ENCODE measurements around the gene MAP6D1. TPM values are rescaled to one million over a fixed set of nuclear protein-coding genes. Genes with fewer than 3 reads are reported as not detected.

MAP6D1 gene
- under 1 TPM in 1 of 2 donors, not detected in 1; 0.98 TPM for total RNA-seq

GRCh38 chr3:183825456-183826161 lies at the start of gene MAP6D1:
Gene MAP6D1 (minus strand): TSS chr3:183825577. CDS start chr3:183825547, 30 bp downstream.
- intact Hi-C loops (cut with DNase I): no loop called here
- Histone ChIP-seq H3K27me3 (no peaks in the 10 kb centered on the region), H3K9ac (ENCODE audit: low read depth in 2 of 2, low read length in 2 of 2) (peak within 1 kb of the TSS; percentile 34 to 62), H3K4me1 (no peaks in the 10 kb centered on the region), H3K9me3 (no peaks in the 10 kb centered on the region), H3K4me3 (peak within 1 kb of the TSS; percentile 77), H3K36me3 (no peaks in the 10 kb centered on the region), H3K27ac (no peak within 1 kb of the TSS)
- TF ChIP-seq, protein P1, sequence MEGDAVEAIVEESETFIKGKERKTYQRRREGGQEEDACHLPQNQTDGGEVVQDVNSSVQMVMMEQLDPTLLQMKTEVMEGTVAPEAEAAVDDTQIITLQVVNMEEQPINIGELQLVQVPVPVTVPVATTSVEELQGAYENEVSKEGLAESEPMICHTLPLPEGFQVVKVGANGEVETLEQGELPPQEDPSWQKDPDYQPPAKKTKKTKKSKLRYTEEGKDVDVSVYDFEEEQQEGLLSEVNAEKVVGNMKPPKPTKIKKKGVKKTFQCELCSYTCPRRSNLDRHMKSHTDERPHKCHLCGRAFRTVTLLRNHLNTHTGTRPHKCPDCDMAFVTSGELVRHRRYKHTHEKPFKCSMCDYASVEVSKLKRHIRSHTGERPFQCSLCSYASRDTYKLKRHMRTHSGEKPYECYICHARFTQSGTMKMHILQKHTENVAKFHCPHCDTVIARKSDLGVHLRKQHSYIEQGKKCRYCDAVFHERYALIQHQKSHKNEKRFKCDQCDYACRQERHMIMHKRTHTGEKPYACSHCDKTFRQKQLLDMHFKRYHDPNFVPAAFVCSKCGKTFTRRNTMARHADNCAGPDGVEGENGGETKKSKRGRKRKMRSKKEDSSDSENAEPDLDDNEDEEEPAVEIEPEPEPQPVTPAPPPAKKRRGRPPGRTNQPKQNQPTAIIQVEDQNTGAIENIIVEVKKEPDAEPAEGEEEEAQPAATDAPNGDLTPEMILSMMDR (IDR thresholded peaks at IDR 0.05): no peak
- peak; percentile 43 for DNase-seq

DNA sequence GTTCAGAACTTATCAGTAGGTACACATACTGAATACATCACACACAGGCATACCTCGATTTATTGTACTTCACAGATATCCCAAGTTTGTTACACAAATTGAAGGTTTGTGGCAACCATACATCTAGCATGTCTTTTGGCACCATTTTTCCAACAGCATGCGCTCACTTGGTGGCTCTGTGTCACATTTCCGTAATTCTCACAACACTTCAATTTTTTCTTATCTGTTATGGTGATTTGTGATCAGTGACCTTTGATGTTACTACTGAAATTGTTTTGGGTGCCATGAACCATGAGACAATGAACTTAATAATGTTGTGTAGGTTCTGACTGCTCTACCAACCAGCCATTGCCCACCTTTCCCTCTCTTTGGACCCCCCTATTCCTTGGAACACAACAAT lies 48.5 kb upstream of the MAP6D1 start:
- Histone ChIP-seq H3K27me3 (no peaks in the 10 kb centered on the region), H3K9me3 (no peaks in the 10 kb centered on the region), H3K27ac (no peak overlapping the region), H3K4me1 (no peaks in the 10 kb centered on the region), H3K4me3 (no peak overlapping the region), H3K9ac (ENCODE audit: low read depth in 2 of 2, low read length in 2 of 2) (no peak overlapping the region), H3K36me3 (no peaks in the 10 kb centered on the region)
- intact Hi-C loops (cut with DNase I): no loop called here
- no peak for DNase-seq
- TF ChIP-seq, protein P1 (IDR thresholded peaks at IDR 0.05): no peak

DNA sequence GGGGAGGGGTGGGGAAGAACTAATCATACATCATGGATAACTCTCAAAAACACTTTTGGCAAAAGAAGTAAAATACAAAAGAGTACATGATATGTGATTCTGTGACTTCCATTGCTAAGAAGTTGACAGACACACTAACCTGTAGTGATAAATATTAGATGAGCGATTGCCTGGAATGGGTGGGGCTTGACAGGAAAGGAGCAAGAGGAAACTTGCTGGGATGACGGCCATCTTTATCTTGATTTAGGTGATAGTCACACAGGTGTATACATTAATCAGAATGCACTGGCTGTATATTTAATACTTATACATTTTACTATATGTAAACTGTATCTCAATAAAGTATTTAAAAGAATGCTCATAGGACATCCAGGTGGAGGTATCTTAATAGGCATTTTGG lies 46.2 kb upstream of the MAP6D1 start:
- Histone ChIP-seq H3K9me3 (no peaks in the 10 kb centered on the region), H3K4me1 (no peaks in the 10 kb centered on the region), H3K27me3 (no peaks in the 10 kb centered on the region), H3K4me3 (no peak overlapping the region), H3K36me3 (peaks cover 6% of the 10 kb centered on the region), H3K27ac (no peak overlapping the region), H3K9ac (ENCODE audit: low read depth in 2 of 2, low read length in 2 of 2) (no peak overlapping the region)
- TF ChIP-seq, protein P1 (IDR thresholded peaks at IDR 0.05): no peak
- no peak for DNase-seq
- intact Hi-C loops (cut with DNase I): no loop called here

- H3K9ac ChIP-seq (ENCODE audit: low read depth in 2 of 2, low read length in 2 of 2): no peak overlapping the region
- no peaks in the 10 kb centered on the region for H3K27me3 ChIP-seq
- H3K9me3 ChIP-seq: no peaks in the 10 kb centered on the region
- H3K4me3 ChIP-seq: no peak overlapping the region
- no peaks in the 10 kb centered on the region for H3K4me1 ChIP-seq
- no peak for DNase-seq
- H3K27ac ChIP-seq: no peak overlapping the region
- intact Hi-C loops (cut with DNase I): no loop called here
- TF ChIP-seq, protein P1 (IDR thresholded peaks at IDR 0.05): no peak
- H3K36me3 ChIP-seq: peaks cover 12% of the 10 kb centered on the region
Observed at GRCh38 chr3:183870563-183870962, 45.2 kb upstream of the MAP6D1 start.

GRCh38 chr3:183868796-183869195 lies 43.4 kb upstream of the MAP6D1 start:
- intact Hi-C loops (cut with DNase I): no loop called here
- no peaks in the 10 kb centered on the region for H3K9me3 ChIP-seq
- H3K4me3 ChIP-seq: no peak overlapping the region
- H3K36me3 ChIP-seq: peaks cover 12% of the 10 kb centered on the region
- H3K27ac ChIP-seq: no peak overlapping the region
- DNase-seq: no peak
- H3K4me1 ChIP-seq: no peaks in the 10 kb centered on the region
- no peak overlapping the region for H3K9ac ChIP-seq (ENCODE audit: low read depth in 2 of 2, low read length in 2 of 2)
- TF ChIP-seq, protein P1 (IDR thresholded peaks at IDR 0.05): no peak
- H3K27me3 ChIP-seq: no peaks in the 10 kb centered on the region

Measured in colonic mucosa (tissue), 4 donors.